Tibial nerve (tissue), 4 donors: ENCODE data around the gene GRK2. TPM values are rescaled to one million over a fixed set of nuclear protein-coding genes. Genes with fewer than 3 reads are reported as not detected.

Experiments
- DNase-seq, 2 donors: peaks; one replicate each; pipeline ENCODE4 v3.0.0-alpha.2; 2019; ENCODE audit warnings: low spot score in 2 of 2
- H3K27ac ChIP-seq, 4 donors: fragments of 200-600 bp; sonication (generic) in 3 of 4; one replicate each; pipeline ENCODE4 v1.5.1; 2017 to 2019; ENCODE audit warnings: mild to moderate bottlenecking in 1 of 4
- H3K27me3 ChIP-seq, 2 donors: fragments of 200-600 bp; sonication (generic) in 1 of 2; one replicate each; pipeline versions ENCODE4 v1.5.1 to v1.6.0; 2017 to 2019
- H3K36me3 ChIP-seq, 3 donors: fragments of 200-600 bp; sonication (generic); one replicate each; pipeline ENCODE4 v1.5.1; 2018 to 2019
- H3K4me1 ChIP-seq, 4 donors: fragments of 200-600 bp; sonication (generic) in 3 of 4; one replicate each; pipeline ENCODE4 v1.5.1; 2017 to 2019
- H3K4me3 ChIP-seq, 4 donors: fragments of 200-600 bp; sonication (generic) in 3 of 4; one replicate each; pipeline ENCODE4 v1.5.1; 2017 to 2019; ENCODE audit warnings: mild to moderate bottlenecking in 1 of 4, moderate library complexity in 1 of 4
- H3K9me3 ChIP-seq, 4 donors: fragments of 200-600 bp; sonication (generic) in 3 of 4; one replicate each; pipeline ENCODE4 v1.5.1; 2017 to 2019
- CTCF ChIP-seq, 5 experiments: fragments of 200-600 bp in 3 of 5; fragments of 450-650 bp in 2 of 5; sonication (generic) in 3 of 5; IDR thresholded peaks; one replicate each; pipeline ENCODE4 v1.5.1; 2016 to 2019; ENCODE audit warnings: antibody characterized with exemption in 5 of 5, mild to moderate bottlenecking in 3 of 5, moderate library complexity in 2 of 5
- EP300 ChIP-seq, 2 donors: sonication (generic); formaldehyde crosslinking; IDR thresholded peaks; one replicate each; pipeline ENCODE4 v1.6.1; 2017; ENCODE audit warnings: antibody characterized with exemption in 2 of 2, mild to moderate bottlenecking in 1 of 2
- POLR2A ChIP-seq, 2 donors: fragments of 450-650 bp; IDR thresholded peaks; one replicate each; pipeline ENCODE4 v1.6.1; 2017; ENCODE audit warnings: antibody characterized with exemption in 2 of 2, mild to moderate bottlenecking in 2 of 2, moderate library complexity in 2 of 2
- WGBS, 2 donors: methylation state at CpG; one replicate each; pipeline ENCODE4 v1.1.5; 2018; 5-methylcytosine and 5-hydroxymethylcytosine counted together
- total RNA-seq, 4 donors: library from RNA; depleted of rRNA; stranded (reverse); fragments of >200 nt; gene quantifications; one replicate each; pipeline ENCODE4 v1.1.0, GENCODE V29; 2016

GRK2 gene
- total RNA-seq, 4 donors from 2014 or later, result 46.0 to 134 (median 65.4) TPM

- H3K9me3 ChIP-seq, result no peaks in the 10 kb centered on the region
These were observed 3.4 kb downstream of the GRK2 start for GRCh38 chr11:67269401-67270255.

GRCh38 chr11:67270256-67271204, 4.3 kb downstream of the GRK2 start:
- peaks cover 0 to 10% (median 4%) of the 10 kb centered on the region in 3 donors for H3K36me3 ChIP-seq
- peaks cover 5 to 91% (median 83%) of the 10 kb centered on the region in 4 donors for H3K4me1 ChIP-seq
- 30 to 32% methylated on average over 27 to 28 of the region's 28 CpGs for WGBS, 2 donors
- no peak for DNase-seq
- H3K27ac ChIP-seq, result peak overlapping the region; percentile 9 to 98 (median 94)
- H3K27me3 ChIP-seq, result no peaks in the 10 kb centered on the region
- H3K4me3 ChIP-seq, result peak overlapping the region in 3 of 4 donors; percentile 13 to 99 (median 39)
- no peaks in the 10 kb centered on the region for H3K9me3 ChIP-seq
- TF ChIP-seq CTCF (IDR thresholded peaks at IDR 0.05), result no peak
- TF ChIP-seq EP300 (IDR thresholded peaks at IDR 0.05), result peak in 1 of 2 donors; percentile 21

More at GRCh38 chr11:67269401-67270255, 3.4 kb downstream of the GRK2 start:
- Histone ChIP-seq H3K27ac (peak overlapping the region; percentile 9 to 98 (median 94)), H3K36me3 (peaks cover 0 to 10% (median 4%) of the 10 kb centered on the region in 3 donors), H3K27me3 (no peaks in the 10 kb centered on the region), H3K4me1 (peaks cover 5 to 84% (median 74%) of the 10 kb centered on the region in 4 donors), H3K4me3 (peak overlapping the region in 3 of 4 donors; percentile 13 to 99 (median 39))
- WGBS, 2 donors, result 10 to 11% methylated on average over 9 to 15 of the region's 15 CpGs
- no peak for DNase-seq
- TF ChIP-seq EP300 (IDR thresholded peaks at IDR 0.05), result no peak
- TF ChIP-seq POLR2A (IDR thresholded peaks at IDR 0.05), result no peak
- no peak for TF ChIP-seq CTCF (IDR thresholded peaks at IDR 0.05)

GRCh38 chr11:67271205-67271540, 4.9 kb downstream of the GRK2 start:
- peaks cover 0 to 10% (median 4%) of the 10 kb centered on the region in 3 donors for H3K36me3 ChIP-seq
- peak overlapping the region in 3 of 4 donors; percentile 90 to 98 (median 96) for H3K27ac ChIP-seq
- WGBS, 2 donors, result 49 to 66% methylated on average over 5 of the region's 5 CpGs
- DNase-seq, result no peak
- no peaks in the 10 kb centered on the region for H3K9me3 ChIP-seq
- no peaks in the 10 kb centered on the region for H3K27me3 ChIP-seq
- TF ChIP-seq CTCF (IDR thresholded peaks at IDR 0.05), result no peak
- peak overlapping the region in 2 of 4 donors; percentile 39 to 99 for H3K4me3 ChIP-seq
- H3K4me1 ChIP-seq, result peaks cover 5 to 91% (median 87%) of the 10 kb centered on the region in 4 donors

GRCh38 chr11:67271541-67272284, 5.4 kb downstream of the GRK2 start:
- Histone ChIP-seq H3K4me3 (no peak overlapping the region), H3K27ac (peak overlapping the region in 3 of 4 donors; percentile 90 to 98 (median 96)), H3K36me3 (peaks cover 0 to 10% (median 4%) of the 10 kb centered on the region in 3 donors), H3K27me3 (no peaks in the 10 kb centered on the region), H3K9me3 (no peaks in the 10 kb centered on the region), H3K4me1 (peaks cover 5 to 97% (median 92%) of the 10 kb centered on the region in 4 donors)
- DNase-seq, result peak in 1 of 2 donors; percentile 15
- TF ChIP-seq POLR2A (IDR thresholded peaks at IDR 0.05) (no peak), EP300 (IDR thresholded peaks at IDR 0.05) (no peak), CTCF (IDR thresholded peaks at IDR 0.05) (no peak)
- WGBS, 2 donors, result 60 to 68% methylated on average over 14 to 19 of the region's 19 CpGs
